GM18861 (cell line): ENCODE results near the gene SHROOM2.

Experiments
- ATAC-seq: cut with Tn5 transposase; IDR thresholded peaks from one replicate; pipeline ENCODE4 v1.9.1; 2021; ENCODE audit not compliant: unreplicated experiment

SHROOM2 gene

GRCh38 chrX:9890681-9891091 lies 104.5 kb downstream of the SHROOM2 start:
- no peak for ATAC-seq

- no peak for ATAC-seq
Measured at GRCh38 chrX:9895225-9895912, 109.1 kb downstream of the SHROOM2 start.

GRCh38 chrX:9897761-9898161 lies 111.5 kb downstream of the SHROOM2 start:
- no peak for ATAC-seq

- no peak for ATAC-seq
Measured at GRCh38 chrX:9899640-9900111, 113.4 kb downstream of the SHROOM2 start.

- no peak for ATAC-seq
Measured at GRCh38 chrX:9902656-9903055, 116.4 kb downstream of the SHROOM2 start.

- ATAC-seq = no peak
Measured at GRCh38 chrX:9903146-9903545, 116.9 kb downstream of the SHROOM2 start.

GRCh38 chrX:9905288-9905687 lies 119.1 kb downstream of the SHROOM2 start:
- ATAC-seq = no peak

- no peak for ATAC-seq
Measured at GRCh38 chrX:9905721-9906120, 119.5 kb downstream of the SHROOM2 start.

GRCh38 chrX:9906919-9907318 lies 120.7 kb downstream of the SHROOM2 start:
- no peak for ATAC-seq

- ATAC-seq = no peak
Measured at GRCh38 chrX:9907645-9908387, 121.6 kb downstream of the SHROOM2 start.

GRCh38 chrX:9909254-9909653 lies 123.0 kb downstream of the SHROOM2 start:
- no peak for ATAC-seq

GRCh38 chrX:9911487-9911886 lies 125.3 kb downstream of the SHROOM2 start:
- no peak for ATAC-seq

GRCh38 chrX:9912351-9913145 lies 126.3 kb downstream of the SHROOM2 start:
- ATAC-seq = no peak

- ATAC-seq = no peak
Measured at GRCh38 chrX:9913146-9913433, 126.9 kb downstream of the SHROOM2 start.

GRCh38 chrX:9917861-9918260 lies 131.6 kb downstream of the SHROOM2 start:
- ATAC-seq = no peak

GRCh38 chrX:9919632-9920172 lies 133.5 kb downstream of the SHROOM2 start:
- no peak for ATAC-seq

GRCh38 chrX:9921407-9921806 lies 135.2 kb downstream of the SHROOM2 start:
- no peak for ATAC-seq

GRCh38 chrX:9923357-9923756 lies 137.1 kb downstream of the SHROOM2 start:
- ATAC-seq = no peak

- ATAC-seq = no peak
Measured at GRCh38 chrX:9926002-9926401, 139.8 kb downstream of the SHROOM2 start.

- no peak for ATAC-seq
Measured at GRCh38 chrX:9927698-9928482, 141.7 kb downstream of the SHROOM2 start.

- no peak for ATAC-seq
Measured at GRCh38 chrX:9935436-9935835, 149.2 kb downstream of the SHROOM2 start.
